Naive thymus-derived CD8-positive, alpha-beta T cell (primary cell): ENCODE results near the gene ZNF609. TPM values are rescaled to one million over a fixed set of nuclear protein-coding genes. Genes with fewer than 3 reads are reported as not detected.

ENCODE experiments used
- ATAC-seq, 2 donors: fragments of 150-1000 bp; cut with Tn5 transposase in 1 of 2; sonication (Bioruptor Pico), chemical (Tn5 transposase) in 1 of 2; 1 replicate in 1 of 2; 2 replicates in 1 of 2; pipeline ENCODE4 v1.10.0; 2021; ENCODE audit warnings: mild to moderate bottlenecking in 2 of 2, moderate library complexity in 2 of 2
- POLR2A ChIA-PET: fragments of 350-600 bp; sonication (Branson Sonifier 250); formaldehyde crosslinking; loops from one replicate; lab custom pipeline; 2021; ENCODE audit warnings: antibody characterized with exemption; lab: Charles Lee
- DNase-seq, 10 donors: peaks; one replicate each; pipeline versions ENCODE4 v3.0.0 to v3.0.0-alpha.2; 2020 to 2022
- H3K27ac Mint-ChIP-seq, 10 donors: one replicate each; pipeline ENCODE4 v1.8.0; 2020 to 2022; ENCODE audit warnings: mild to moderate bottlenecking in 10 of 10, mixed read lengths in 10 of 10, moderate library complexity in 4 of 10, inconsistent platforms in 1 of 10
- H3K27me3 Mint-ChIP-seq, 5 donors: one replicate each; pipeline ENCODE4 v1.8.0; 2021 to 2022; ENCODE audit warnings: mixed read lengths in 5 of 5
- H3K36me3 Mint-ChIP-seq, 3 donors: one replicate each; pipeline ENCODE4 v1.8.0; 2020 to 2022; ENCODE audit warnings: mixed read lengths in 3 of 3, mild to moderate bottlenecking in 2 of 3, inconsistent platforms in 1 of 3
- H3K4me1 Mint-ChIP-seq, 4 donors: one replicate each; pipeline ENCODE4 v1.8.0; 2021 to 2022; ENCODE audit warnings: mixed read lengths in 4 of 4
- H3K4me3 Mint-ChIP-seq, 10 donors: one replicate each; pipeline ENCODE4 v1.8.0; 2020 to 2022; ENCODE audit warnings: mild to moderate bottlenecking in 10 of 10, mixed read lengths in 10 of 10, moderate library complexity in 6 of 10, inconsistent platforms in 1 of 10
- H3K9me3 Mint-ChIP-seq, 9 donors: one replicate each; pipeline ENCODE4 v1.8.0; 2020 to 2022; ENCODE audit warnings: mixed read lengths in 9 of 9, mild to moderate bottlenecking in 3 of 9, inconsistent platforms in 1 of 9, moderate library complexity in 1 of 9
- polyA plus RNA-seq, 3 donors: library from polyadenylated mRNA; unstranded; fragments of 300-500 nt; fragmentation: Illumina TruSeq; gene quantifications; one replicate each; pipeline ENCODE4 v1.2.3, GENCODE V29; 2021
- total RNA-seq, 8 experiments: library from RNA in 2 of 8; stranded (reverse) in 2 of 8; gene quantifications; one replicate each; pipeline ENCODE4 v1.2.3 and lab custom pipeline; 2021 to 2026

Gene ZNF609
- total and polyA plus RNA-seq, 5 experiments from 2014 or later, result 10.2 to 68.2 (median 23.7) TPM

GRCh38 chr15:64547275-64547674 lies 86.9 kb downstream of the ZNF609 start:
- no peaks in the 10 kb centered on the region for H3K27me3 Mint-ChIP-seq
- H3K36me3 Mint-ChIP-seq, result peaks cover 0 to 34% (median 18%) of the 10 kb centered on the region in 3 donors
- ATAC-seq (no peak), DNase-seq (no peak)
- H3K4me3 Mint-ChIP-seq, result peak overlapping the region in 3 of 10 donors; percentile 1 to 36 (median 26)
- H3K27ac Mint-ChIP-seq, result peak overlapping the region in 6 of 10 donors; percentile 6 to 80 (median 28)
- POLR2A ChIA-PET, result no interaction called here
- H3K4me1 Mint-ChIP-seq, result peaks cover 35 to 86% (median 74%) of the 10 kb centered on the region in 4 donors
- no peaks in the 10 kb centered on the region for H3K9me3 Mint-ChIP-seq

- Mint-ChIP-seq H3K4me1 (peaks cover 33 to 81% (median 76%) of the 10 kb centered on the region in 4 donors), H3K27ac (peak overlapping the region in 5 of 10 donors; percentile 16 to 80 (median 37))
- POLR2A ChIA-PET, result interaction anchor here (0.6 kb wide), 1 partner anchor 978 kb away, joined by 3 read pairs; no protein-coding TSS in a partner anchor
Measured at GRCh38 chr15:64548235-64548634, 87.9 kb downstream of the ZNF609 start.

GRCh38 chr15:64549860-64550259 lies 89.5 kb downstream of the ZNF609 start:
- POLR2A ChIA-PET, result interaction anchor here (0.6 to 0.7 kb wide), 2 partner anchors 55 to 67 kb away, joined by 3 to 6 read pairs; no protein-coding TSS in a partner anchor
- H3K9me3 Mint-ChIP-seq, result no peaks in the 10 kb centered on the region
- peak overlapping the region in 3 of 10 donors; percentile 4 to 48 (median 20) for H3K27ac Mint-ChIP-seq
- H3K4me3 Mint-ChIP-seq, result no peak overlapping the region
- no peak for ATAC-seq
- H3K4me1 Mint-ChIP-seq, result peaks cover 25 to 73% (median 70%) of the 10 kb centered on the region in 4 donors
- H3K27me3 Mint-ChIP-seq, result no peaks in the 10 kb centered on the region
- H3K36me3 Mint-ChIP-seq, result peaks cover 0 to 23% (median 18%) of the 10 kb centered on the region in 3 donors
- DNase-seq, result no peak

More at GRCh38 chr15:64548235-64548634, 87.9 kb downstream of the ZNF609 start:
- no peak for ATAC-seq
- DNase-seq, result no peak
- Mint-ChIP-seq H3K27me3 (no peaks in the 10 kb centered on the region), H3K9me3 (no peaks in the 10 kb centered on the region), H3K36me3 (peaks cover 0 to 32% (median 18%) of the 10 kb centered on the region in 3 donors), H3K4me3 (no peak overlapping the region)

- Mint-ChIP-seq H3K27ac (peak overlapping the region in 4 of 10 donors; percentile 48 to 79 (median 72)), H3K27me3 (no peaks in the 10 kb centered on the region), H3K4me1 (peaks cover 18 to 69% (median 57%) of the 10 kb centered on the region in 4 donors), H3K9me3 (no peaks in the 10 kb centered on the region), H3K36me3 (peaks cover 0 to 15% (median 6%) of the 10 kb centered on the region in 3 donors), H3K4me3 (peak overlapping the region in 1 of 10 donors; percentile 4)
- POLR2A ChIA-PET, result interaction anchor here (0.8 kb wide), 1 partner anchor 152 kb away, joined by 4 read pairs; no protein-coding TSS in a partner anchor
- DNase-seq (no peak), ATAC-seq (no peak)
Measured at GRCh38 chr15:64552281-64552948, 92.0 kb downstream of the ZNF609 start.

GRCh38 chr15:64558460-64559179 lies 98.2 kb downstream of the ZNF609 start:
- Mint-ChIP-seq H3K27me3 (no peaks in the 10 kb centered on the region), H3K27ac (peak overlapping the region in 7 of 10 donors; percentile 33 to 89 (median 66)), H3K9me3 (peaks cover 0 to 2% (median 0%) of the 10 kb centered on the region in 9 donors), H3K36me3 (peaks cover 0 to 18% (median 5%) of the 10 kb centered on the region in 3 donors), H3K4me3 (peak overlapping the region in 2 of 10 donors; percentile 1 to 49), H3K4me1 (peaks cover 27 to 69% (median 63%) of the 10 kb centered on the region in 4 donors)
- POLR2A ChIA-PET, result no interaction called here
- ATAC-seq (no peak), DNase-seq (no peak)

GRCh38 chr15:64559243-64559642 lies 98.9 kb downstream of the ZNF609 start:
- Mint-ChIP-seq H3K27ac (peak overlapping the region in 6 of 10 donors; percentile 6 to 78 (median 62)), H3K4me1 (peaks cover 30 to 68% (median 62%) of the 10 kb centered on the region in 4 donors), H3K9me3 (peaks cover 0 to 2% (median 0%) of the 10 kb centered on the region in 9 donors), H3K27me3 (no peaks in the 10 kb centered on the region), H3K36me3 (peaks cover 0 to 21% (median 5%) of the 10 kb centered on the region in 3 donors), H3K4me3 (peak overlapping the region in 1 of 10 donors; percentile 34)
- POLR2A ChIA-PET, result no interaction called here
- ATAC-seq (no peak), DNase-seq (no peak)

- no peaks in the 10 kb centered on the region for H3K27me3 Mint-ChIP-seq
- ATAC-seq (no peak), DNase-seq (no peak)
- peaks cover 0 to 27% (median 10%) of the 10 kb centered on the region in 3 donors for H3K36me3 Mint-ChIP-seq
- H3K4me1 Mint-ChIP-seq, result peaks cover 34 to 72% (median 67%) of the 10 kb centered on the region in 4 donors
- H3K27ac Mint-ChIP-seq, result peak overlapping the region in 8 of 10 donors; percentile 11 to 77 (median 60)
- POLR2A ChIA-PET, result no interaction called here
- H3K4me3 Mint-ChIP-seq, result peak overlapping the region in 2 of 10 donors; percentile 11 to 38
- H3K9me3 Mint-ChIP-seq, result peaks cover 0 to 2% (median 0%) of the 10 kb centered on the region in 9 donors
Measured at GRCh38 chr15:64560501-64560900, 100.1 kb downstream of the ZNF609 start.

- Mint-ChIP-seq H3K27me3 (no peaks in the 10 kb centered on the region), H3K4me3 (peak overlapping the region in 3 of 10 donors; percentile 36 to 53 (median 51)), H3K36me3 (peaks cover 0 to 29% (median 10%) of the 10 kb centered on the region in 3 donors), H3K4me1 (peaks cover 34 to 73% (median 65%) of the 10 kb centered on the region in 4 donors), H3K27ac (peak overlapping the region in 8 of 10 donors; percentile 11 to 77 (median 35)), H3K9me3 (peaks cover 0 to 2% (median 0%) of the 10 kb centered on the region in 9 donors)
- POLR2A ChIA-PET, result interaction anchor here (0.6 kb wide), 1 partner anchor 163 kb away, joined by 5 read pairs; no protein-coding TSS in a partner anchor
- ATAC-seq (no peak), DNase-seq (no peak)
Measured at GRCh38 chr15:64560998-64561397, 100.6 kb downstream of the ZNF609 start.

- peak overlapping the region in 8 of 10 donors; percentile 6 to 75 (median 48) for H3K27ac Mint-ChIP-seq
- POLR2A ChIA-PET, result no interaction called here
- no peak overlapping the region for H3K4me3 Mint-ChIP-seq
- no peaks in the 10 kb centered on the region for H3K27me3 Mint-ChIP-seq
- H3K9me3 Mint-ChIP-seq, result peaks cover 0 to 2% (median 0%) of the 10 kb centered on the region in 9 donors
- no peak for ATAC-seq
- no peak for DNase-seq
- peaks cover 0 to 40% (median 10%) of the 10 kb centered on the region in 3 donors for H3K36me3 Mint-ChIP-seq
- H3K4me1 Mint-ChIP-seq, result peaks cover 37 to 75% (median 69%) of the 10 kb centered on the region in 4 donors
Measured at GRCh38 chr15:64562003-64562640, 101.7 kb downstream of the ZNF609 start.

- DNase-seq (no peak), ATAC-seq (no peak)
- Mint-ChIP-seq H3K36me3 (peaks cover 0 to 45% (median 10%) of the 10 kb centered on the region in 3 donors), H3K27me3 (no peaks in the 10 kb centered on the region), H3K9me3 (peaks cover 0 to 2% (median 0%) of the 10 kb centered on the region in 9 donors), H3K4me3 (no peak overlapping the region), H3K27ac (peak overlapping the region in 9 of 10 donors; percentile 17 to 61 (median 41)), H3K4me1 (peaks cover 37 to 73% (median 64%) of the 10 kb centered on the region in 4 donors)
- POLR2A ChIA-PET, result interaction anchor here (0.6 kb wide), 1 partner anchor 121 kb away, joined by 6 read pairs; no protein-coding TSS in a partner anchor
Measured at GRCh38 chr15:64566102-64566501, 105.7 kb downstream of the ZNF609 start.

- Mint-ChIP-seq H3K4me3 (no peak overlapping the region), H3K36me3 (peaks cover 0 to 43% (median 10%) of the 10 kb centered on the region in 3 donors), H3K27ac (peak overlapping the region in 9 of 10 donors; percentile 1 to 61 (median 41)), H3K4me1 (peaks cover 38 to 72% (median 64%) of the 10 kb centered on the region in 4 donors), H3K9me3 (peaks cover 0 to 2% (median 0%) of the 10 kb centered on the region in 9 donors), H3K27me3 (no peaks in the 10 kb centered on the region)
- POLR2A ChIA-PET, result interaction anchor here (0.6 kb wide), 1 partner anchor 122 kb away, joined by 6 read pairs; no protein-coding TSS in a partner anchor
- no peak for ATAC-seq
- DNase-seq, result no peak
Measured at GRCh38 chr15:64566629-64567427, 106.5 kb downstream of the ZNF609 start.
